GM19035 (cell line): Measurements from ENCODE around the gene NUMB.

Source experiments
- ATAC-seq: cut with Tn5 transposase; IDR thresholded peaks from one replicate; pipeline ENCODE4 v1.9.1; 2021; ENCODE audit not compliant: unreplicated experiment

NUMB gene

DNA sequence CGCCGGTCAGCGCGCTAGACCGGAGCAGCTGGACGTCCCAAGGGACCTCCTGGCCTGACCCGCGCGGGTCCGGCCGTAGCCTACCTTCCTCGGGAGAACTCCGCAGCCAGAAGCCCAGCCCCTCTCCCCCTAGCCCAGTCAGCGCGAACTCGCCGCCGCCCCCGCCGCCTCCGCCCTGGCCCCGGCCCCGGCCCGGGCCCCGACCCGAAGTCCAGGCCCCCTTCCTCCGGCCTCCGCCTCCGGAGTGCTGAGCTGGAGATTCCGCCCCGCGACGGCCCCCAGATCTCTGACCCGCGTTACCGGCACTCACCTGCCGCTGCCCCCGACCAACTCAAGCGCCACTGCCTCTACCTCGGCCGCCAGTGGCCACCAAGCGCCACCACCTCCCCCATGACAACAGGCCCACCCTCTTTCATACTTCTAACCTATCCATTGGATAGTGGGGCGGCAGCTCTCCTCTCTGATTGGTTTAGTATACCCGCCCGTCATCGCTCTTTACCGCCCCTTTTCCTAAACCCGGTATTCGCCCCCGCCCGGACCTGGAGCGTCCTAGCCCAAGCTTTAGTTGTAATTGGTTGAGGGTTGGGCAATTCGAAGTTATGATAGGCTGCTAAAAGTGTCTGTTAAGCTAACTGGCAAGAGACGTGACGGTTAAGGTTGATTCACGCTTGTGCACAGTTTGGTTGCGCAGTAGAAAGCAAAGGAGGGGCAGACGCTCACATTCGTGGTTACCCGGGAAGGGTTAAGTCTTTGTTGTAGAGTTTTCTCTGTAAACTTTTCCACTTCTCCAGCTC, at the start of gene NUMB:
Gene NUMB, minus strand, starts transcription at position 364 of the 794 bp plus-strand sequence. CDS start 102,795 bp downstream, outside the sequence.
- ATAC-seq = peak; percentile 94

DNA sequence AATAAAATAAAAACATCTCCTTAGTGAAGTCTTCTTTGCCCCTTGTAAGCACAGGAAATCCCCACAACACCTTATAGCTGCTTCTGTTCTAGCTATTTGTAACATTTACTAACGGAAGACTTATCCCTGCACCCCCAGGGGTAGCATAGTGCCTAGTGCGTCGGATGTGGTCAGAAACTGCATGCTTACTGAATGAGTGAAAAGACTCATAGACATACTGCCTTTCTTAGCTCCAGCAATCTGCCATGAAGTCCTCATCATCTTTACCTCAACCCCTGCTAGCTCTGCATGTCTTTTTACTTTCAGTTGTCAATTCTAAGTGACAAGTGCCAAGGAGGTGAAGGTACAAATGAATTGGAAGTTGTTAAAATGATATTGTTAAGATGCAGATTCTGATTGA, 45.3 kb upstream of the NUMB start:
- ATAC-seq = no peak

DNA sequence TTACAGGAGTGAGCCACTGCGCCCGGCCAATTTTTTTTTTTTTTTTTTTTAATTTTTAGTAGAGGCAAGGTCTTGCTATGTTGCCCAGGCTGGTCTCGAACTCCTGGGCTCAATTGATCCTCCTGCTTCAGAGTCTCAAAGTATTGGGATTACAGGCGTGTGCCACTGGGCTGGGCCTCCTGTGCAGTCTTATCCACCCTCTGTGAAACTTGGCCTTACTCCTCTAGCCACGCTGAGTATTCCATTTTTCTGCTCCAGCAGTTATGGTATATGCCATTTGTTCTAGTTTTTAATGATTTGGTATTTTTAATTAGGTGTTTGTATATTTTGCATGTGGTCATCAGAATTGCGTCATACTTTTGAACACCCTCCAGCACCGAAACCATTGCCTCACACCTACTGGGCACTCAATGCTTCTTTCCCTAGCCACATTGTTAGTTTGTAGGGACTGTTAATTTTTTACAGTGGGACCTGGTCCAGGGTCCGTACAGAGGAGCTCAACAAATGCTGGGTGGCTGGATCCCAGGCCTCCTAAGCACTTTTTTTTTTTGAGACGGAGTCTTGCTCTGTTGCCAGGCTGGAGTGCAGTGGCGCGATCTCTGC, 43.8 kb upstream of the NUMB start:
- no peak for ATAC-seq

DNA sequence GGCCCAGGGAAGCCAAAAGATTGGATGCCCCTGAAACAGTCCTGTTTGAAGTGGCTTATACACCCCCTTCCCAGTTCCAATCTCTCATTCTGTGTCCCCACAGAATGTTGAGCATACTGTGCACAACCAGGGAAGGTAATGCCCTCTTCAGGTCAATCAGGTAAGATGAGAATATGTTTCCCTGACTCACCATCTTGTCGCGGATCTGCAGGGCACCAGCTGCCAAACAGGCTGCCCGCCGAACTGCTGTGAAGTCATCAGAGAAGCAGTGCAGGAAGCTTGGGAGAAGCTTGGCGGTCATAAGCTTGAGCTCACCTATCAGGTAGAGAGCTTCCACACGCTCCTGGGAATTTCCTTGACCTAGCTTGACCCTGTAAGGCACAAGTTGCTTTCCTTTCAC, 42.0 kb upstream of the NUMB start:
- ATAC-seq = no peak

DNA sequence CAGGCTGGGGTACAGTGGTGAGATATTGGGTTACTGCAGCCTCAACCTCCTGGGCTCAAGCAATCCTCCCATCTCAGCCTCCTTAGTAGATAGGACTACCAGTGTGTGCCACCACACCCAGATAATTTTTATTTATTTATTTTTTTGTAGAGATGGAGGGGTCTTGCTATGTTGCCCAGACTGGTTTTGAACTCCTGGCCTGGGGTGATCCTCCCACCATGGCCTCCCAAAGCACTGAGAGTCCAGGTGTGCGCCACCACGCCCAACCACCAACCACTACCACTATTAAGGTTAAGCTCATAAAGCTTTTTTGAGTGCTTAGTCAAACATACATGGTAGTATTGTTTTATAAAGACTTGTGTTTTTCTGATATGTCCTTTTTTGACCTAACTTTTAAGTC, 36.2 kb upstream of the NUMB start:
- ATAC-seq = no peak

DNA sequence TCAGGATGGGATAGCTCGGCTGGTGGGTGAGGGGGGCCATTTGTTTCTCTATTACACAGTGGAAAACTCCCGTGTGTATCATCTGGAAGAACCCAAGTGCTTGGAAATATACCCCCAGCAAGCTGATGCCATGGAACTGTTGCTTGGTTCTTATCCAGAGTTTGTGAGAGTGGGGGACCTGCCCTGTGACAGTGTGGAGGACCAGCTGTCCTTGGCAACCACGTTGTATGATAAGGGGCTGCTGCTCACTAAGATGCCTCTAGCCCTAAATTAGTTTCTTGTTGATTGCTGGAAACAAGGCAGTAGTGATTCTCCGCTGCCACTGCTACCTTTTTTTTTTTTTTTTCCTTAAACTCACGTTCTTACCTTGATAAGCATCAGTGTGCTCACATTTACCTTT, 34.3 kb upstream of the NUMB start:
- no peak for ATAC-seq

DNA sequence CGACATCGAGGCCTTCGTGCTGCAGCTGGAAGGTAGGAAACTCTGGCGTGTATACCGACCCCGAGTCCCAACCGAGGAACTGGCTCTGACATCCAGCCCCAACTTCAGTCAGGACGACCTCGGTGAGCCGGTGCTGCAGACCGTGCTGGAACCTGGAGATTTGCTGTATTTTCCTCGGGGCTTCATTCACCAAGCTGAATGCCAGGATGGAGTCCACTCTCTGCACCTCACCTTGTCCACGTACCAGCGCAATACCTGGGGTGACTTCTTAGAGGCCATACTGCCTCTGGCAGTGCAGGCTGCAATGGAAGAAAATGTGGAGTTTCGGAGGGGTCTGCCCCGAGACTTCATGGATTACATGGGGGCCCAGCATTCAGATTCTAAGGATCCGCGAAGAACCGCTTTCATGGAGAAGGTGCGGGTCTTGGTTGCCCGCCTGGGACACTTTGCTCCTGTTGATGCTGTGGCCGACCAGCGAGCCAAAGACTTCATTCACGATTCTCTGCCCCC, 33.8 kb upstream of the NUMB start:
- ATAC-seq = no peak

DNA sequence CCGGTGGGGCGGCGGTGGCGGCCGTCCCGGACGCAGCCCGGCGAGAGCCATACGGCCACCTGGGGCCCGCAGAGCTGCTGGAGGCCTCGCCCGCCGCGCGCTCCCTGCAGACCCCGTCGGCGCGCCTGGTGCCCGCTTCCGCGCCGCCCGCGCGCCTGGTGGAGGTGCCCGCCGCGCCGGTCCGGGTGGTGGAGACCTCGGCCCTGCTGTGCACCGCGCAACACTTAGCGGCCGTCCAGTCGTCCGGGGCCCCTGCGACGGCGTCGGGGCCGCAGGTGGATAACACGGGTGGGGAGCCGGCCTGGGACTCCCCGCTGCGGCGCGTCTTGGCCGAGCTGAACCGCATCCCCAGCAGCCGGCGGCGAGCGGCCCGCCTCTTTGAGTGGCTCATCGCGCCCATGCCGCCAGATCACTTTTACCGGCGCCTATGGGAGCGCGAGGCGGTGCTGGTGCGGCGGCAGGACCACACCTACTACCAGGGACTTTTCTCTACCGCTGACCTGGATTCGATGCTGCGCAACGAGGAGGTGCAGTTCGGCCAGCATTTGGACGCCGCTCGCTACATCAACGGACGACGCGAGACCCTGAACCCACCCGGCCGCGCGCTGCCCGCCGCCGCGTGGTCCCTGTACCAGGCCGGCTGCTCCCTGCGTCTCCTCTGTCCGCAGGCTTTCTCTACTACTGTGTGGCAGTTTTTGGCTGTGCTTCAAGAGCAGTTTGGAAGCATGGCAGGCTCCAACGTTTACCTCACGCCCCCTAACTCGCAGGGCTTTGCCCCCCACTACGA, 33.1 kb upstream of the NUMB start:
- ATAC-seq = peak; percentile 52

DNA sequence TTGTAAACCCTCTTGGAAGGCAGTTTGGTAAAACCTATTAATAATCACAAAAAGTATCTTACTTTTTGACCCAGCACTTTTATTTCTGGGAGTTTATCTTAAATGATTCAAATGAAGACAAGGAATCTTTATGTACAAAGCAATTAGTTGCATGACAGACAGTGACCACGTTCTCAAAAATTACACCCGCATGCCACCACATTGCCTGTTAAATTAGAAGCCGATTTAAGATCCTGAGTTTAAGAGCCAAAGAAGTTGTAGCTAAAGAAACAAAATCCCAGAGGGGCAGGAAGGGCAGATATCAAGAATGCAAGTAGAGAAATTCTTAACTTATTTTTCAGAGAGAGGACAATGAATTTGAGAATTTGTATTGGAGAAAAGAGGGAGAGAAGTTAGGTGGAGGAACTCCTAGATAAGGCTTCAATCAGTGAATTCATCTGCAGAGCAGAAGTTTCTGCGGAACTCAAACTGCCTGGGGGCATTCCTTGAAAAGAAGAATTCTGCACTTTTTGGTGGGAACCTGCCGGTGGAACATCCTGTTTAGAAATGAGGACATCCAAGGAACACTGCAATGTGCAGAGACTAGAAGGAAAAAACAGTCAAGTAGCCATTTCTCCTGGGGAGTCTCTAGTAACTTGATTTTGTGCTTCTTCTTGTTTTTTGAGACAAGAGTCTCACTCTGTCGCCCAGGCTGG, 31.3 kb upstream of the NUMB start:
- ATAC-seq = no peak

DNA sequence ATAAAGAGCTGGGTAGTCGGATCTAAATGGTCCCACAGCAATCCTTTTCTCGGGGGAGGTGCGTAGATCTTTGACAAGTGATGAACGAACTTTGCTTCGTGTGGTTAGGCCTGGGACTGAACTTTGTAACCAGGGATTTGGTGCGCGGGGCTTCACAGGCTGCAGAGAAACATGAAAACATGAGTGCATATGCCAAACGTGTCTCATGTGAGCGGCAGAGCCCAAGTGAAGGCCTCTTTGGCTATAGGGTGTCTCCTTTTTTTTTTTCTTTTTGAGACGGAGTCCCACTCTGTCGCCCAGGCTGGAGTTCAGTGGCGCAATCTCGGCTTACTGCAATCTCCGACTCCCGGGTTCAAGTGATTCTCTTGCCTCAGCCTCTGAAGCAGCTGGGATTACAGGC, 20.3 kb upstream of the NUMB start:
- ATAC-seq = no peak

DNA sequence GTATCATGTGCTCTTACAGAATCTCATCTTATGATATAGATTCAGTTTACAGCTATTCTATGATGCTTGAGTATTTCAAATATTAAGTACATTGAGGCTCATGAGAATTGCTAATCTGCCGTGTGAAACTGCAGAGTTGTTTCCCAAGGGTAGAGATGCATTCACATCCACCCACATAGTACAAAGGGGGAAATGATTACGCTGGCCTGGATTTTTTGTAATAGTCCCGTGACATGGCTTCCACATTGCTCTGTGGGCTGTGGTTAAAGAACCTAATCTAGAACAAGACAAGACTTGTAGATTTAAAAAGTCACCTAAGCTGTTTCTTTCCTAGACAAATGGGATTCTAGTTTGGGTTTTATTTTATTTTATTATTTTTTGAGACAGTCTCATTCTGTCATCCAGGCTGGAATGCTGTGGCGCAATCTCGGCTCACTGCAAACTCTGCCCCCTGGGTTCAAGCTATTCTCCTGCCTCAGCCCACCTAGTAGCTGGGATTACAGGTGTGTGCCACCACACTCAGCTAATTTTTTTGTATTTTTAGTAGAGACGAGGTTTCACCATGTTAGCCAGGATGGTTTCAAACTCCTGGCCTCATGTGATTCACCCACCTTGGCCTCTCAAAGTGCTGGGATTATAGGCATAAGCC, 19.4 kb upstream of the NUMB start:
- no peak for ATAC-seq

DNA sequence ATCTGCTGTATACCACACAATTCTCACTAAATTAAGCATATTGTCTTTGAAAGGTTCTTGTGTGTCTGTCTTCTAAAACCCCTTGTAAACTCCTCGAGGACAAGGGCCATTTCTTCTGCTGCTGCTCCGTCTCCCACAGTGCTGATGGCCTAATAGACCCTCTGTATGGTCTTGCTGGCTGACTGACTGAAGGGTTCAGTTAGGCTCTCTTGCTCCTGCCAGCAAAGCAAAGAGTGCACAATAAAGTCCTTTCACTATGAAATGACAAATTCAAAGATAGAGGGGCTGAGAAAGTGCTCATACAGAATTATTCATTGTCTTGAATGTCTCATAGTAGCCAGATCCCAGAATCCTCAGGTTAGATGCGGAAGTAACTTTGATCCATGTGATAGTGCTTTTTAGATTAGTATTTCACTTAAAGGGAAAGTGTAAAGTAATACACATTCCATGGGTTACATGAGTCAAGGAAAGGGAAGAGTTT, 18.1 kb upstream of the NUMB start:
- ATAC-seq = no peak

DNA sequence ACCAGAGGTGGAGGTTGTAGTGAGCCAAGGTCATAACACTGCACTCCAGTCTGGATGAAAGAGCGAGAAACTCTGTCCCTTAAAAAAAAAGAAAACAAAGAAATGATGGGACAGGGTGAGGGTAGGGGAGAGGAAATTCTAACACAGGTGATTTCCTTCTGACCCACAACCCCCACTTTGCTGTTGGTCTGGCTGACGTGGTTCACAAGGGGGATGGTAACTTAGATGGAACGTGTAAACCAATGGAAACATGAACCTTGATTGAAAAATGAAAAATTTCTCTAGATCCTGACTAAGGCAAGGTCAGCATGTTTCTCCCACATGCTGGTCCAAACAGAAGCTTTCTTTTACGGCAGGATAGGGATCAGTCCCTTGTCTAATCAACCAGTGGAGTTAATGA, 16.6 kb upstream of the NUMB start:
- ATAC-seq = no peak

DNA sequence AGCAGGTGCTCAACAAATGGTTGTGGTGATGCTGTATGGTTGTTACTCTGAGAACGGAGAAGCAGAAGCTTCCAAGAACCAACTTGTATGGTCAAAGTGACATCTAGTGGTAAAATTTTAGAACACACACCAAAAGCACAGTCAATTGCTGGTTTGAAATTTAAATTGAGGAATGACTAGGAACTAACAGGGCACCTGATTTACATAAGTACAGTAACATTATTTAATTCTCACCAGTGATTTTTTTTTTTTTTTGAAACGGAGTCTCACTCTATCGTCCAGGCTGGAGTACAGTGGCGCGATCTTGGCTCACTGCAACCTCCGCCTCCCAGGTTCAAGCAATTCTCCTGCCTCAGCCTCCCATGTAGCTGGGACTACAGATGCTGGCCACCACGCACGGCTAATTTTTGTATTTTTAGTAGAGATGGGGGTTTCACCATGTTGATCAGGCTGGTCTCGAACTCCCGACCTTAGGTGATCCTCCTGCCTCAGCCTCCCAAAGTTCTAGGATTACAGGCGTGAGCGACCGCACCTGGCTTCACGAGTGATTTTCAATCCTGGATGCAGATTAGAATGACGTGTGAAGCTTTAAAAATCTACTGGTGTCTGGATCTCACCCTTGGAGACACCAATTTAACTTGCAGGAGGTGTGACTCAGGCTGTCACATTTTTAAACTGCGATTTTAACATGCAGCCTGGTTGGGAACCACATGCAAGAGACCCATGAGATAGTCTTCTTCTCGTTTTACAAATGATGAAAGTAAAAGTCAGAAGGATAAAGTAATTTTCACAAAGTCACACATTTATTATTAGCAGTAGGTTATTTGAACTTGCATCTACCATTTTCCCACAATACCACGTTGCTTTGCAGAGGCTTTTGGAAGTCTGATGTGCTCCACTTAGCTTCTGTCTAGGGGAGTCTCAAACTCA, 14.1 kb upstream of the NUMB start:
- ATAC-seq = no peak

DNA sequence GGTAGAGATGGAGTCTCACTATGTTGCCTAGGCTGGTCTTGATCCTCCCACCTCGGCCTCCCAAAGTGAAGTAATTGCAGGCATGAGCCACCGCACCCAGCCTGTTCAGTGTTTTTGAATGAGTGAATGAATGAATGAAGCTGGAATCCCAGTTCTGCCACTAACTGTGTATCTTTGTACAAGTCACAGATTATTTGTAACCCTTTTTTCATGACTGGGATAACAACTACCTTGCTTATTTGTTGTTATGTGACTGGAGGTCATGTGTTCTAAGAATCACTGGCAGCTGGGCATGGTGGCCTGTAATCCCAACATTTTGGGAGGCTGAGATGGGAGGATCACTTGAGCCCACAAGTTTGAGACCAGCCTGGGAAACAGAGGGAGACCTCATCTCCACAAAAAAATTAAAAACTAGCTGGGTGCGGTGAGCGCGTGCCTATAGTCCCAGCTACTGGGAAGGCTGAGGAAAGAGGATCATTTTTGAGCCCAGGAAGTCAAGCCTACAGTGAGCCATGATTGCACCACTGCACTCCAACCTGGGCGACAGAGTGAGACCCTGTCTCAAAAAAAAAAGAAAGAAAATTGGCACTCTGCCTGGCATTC, 13.3 kb upstream of the NUMB start:
- no peak for ATAC-seq

DNA sequence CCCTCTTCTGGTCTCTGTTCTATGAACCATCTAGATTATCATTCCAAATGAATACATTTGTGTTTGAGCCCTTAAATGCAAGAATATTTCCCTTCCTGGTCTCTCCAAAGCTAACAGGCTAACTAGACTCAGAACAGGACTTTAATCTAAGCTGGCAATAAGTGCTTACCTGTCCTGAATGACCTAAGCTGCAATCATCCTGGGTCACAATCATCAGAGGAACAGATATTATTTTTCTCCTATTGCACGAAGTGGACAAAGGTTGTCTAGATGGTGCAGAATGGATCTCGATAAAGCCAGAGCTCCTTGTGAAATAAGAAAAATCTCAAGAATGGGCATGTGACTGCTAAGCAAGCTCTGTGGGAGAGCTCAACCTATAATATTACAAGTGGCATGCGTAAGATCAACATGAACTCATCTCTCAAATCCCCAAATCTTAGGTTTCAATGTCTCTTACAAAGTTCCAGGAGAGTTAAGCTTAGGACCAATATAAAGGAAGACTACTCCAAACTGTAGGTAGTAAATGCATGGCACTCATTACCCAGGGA, 10.6 kb upstream of the NUMB start:
- ATAC-seq = no peak

DNA sequence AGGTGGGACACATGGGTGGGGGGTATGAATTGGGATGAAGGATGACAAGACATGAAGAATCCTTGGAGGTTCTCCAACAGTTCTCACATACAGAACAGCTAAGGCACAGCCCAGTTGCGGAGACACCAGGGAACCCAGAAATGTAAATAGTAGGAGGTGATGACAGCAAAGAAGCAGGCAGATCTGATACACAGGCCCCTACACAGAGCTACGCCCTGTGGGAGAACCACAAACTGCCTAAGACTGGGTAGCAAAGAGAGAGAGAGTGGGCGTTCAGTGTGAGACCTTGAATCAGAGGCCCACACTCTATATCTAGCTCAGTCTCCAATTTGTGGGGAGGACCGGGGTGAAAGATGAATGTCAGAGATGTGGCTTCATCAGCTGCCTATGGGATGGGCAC, 9.5 kb upstream of the NUMB start:
- ATAC-seq = no peak

DNA sequence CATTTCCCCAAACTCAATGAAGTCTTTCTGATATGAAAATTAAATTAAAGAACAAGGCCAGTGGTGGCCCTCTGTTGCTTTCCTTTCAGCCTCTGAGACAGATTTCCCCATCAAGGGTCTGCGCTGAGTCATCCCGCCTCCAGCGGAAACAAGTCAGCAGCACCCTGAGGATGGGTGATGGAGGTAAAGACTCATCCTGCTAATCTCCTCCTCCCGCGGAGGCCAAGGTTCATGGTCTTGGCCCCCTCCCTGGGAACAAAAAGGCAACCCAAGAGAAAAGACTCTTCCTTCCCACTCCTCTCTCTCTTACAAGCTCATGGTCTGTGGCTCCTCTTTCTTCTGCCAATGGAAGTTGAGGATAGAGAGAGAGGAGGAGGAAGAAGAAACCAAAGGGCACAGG, 9.0 kb upstream of the NUMB start:
- no peak for ATAC-seq

DNA sequence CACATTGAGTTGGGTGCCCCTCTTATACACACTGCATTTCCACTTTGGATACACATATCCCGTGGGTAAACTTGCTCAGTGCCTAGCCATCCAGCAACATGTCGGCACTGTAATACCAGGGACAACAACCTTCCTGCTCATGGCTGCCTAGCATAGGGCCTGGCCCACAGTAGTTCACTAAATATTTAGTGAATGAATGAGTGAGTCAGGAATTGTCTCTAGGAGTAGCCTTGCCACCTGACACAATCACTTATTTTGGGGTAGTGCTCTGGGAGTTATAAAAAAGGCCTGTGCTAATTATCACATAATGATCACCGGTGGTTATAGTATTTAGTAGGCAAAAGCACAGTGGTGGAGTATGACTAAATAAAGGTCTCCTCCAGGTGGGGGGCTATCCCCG, 8.5 kb upstream of the NUMB start:
- ATAC-seq = no peak
